ENCODE data around the gene ST8SIA4. TPM values are rescaled to one million over a fixed set of nuclear protein-coding genes. Genes with fewer than 3 reads are reported as not detected.

Gene ST8SIA4
- total RNA-seq, 2 donors from 2014 or later = 0.80 to 0.82 TPM

- Histone ChIP-seq H3K27ac (no peak overlapping the region), H3K4me3 (no peak overlapping the region), H3K9me3 (no peaks in the 10 kb centered on the region), H3K4me1 (replicated peaks) (no peaks in the 10 kb centered on the region), H3K36me3 (peaks cover 0 to 2% of the 10 kb centered on the region in 2 donors), H3K27me3 (replicated peaks; ENCODE audit: insufficient read depth) (no peaks in the 10 kb centered on the region)
- TF ChIP-seq POLR2A (IDR thresholded peaks at IDR 0.05) = no peak
- no peak for TF ChIP-seq CTCF (IDR thresholded peaks at IDR 0.05)
- TF ChIP-seq POLR2AphosphoS5 (IDR thresholded peaks at IDR 0.05) = no peak
- 75% methylated on average over 2 of the region's 2 CpGs for WGBS
- intact Hi-C loops (cut with DNase I) = no loop called here
- no peak for DNase-seq (ENCODE audit: low spot score)
Observed at GRCh38 chr5:100842080-100842479, 61.0 kb downstream of the ST8SIA4 start.

GRCh38 chr5:100841358-100842076 is 61.6 kb downstream of the ST8SIA4 start:
- Histone ChIP-seq H3K27ac (no peak overlapping the region), H3K27me3 (replicated peaks; ENCODE audit: insufficient read depth) (no peaks in the 10 kb centered on the region), H3K4me1 (replicated peaks) (no peaks in the 10 kb centered on the region), H3K9me3 (no peaks in the 10 kb centered on the region), H3K36me3 (peaks cover 0 to 2% of the 10 kb centered on the region in 2 donors), H3K4me3 (no peak overlapping the region)
- WGBS = 82% methylated on average over 4 of the region's 4 CpGs
- intact Hi-C loops (cut with DNase I) = no loop called here
- TF ChIP-seq CTCF (IDR thresholded peaks at IDR 0.05) = no peak
- DNase-seq (ENCODE audit: low spot score) = no peak

GRCh38 chr5:100840789-100841188 is 62.3 kb downstream of the ST8SIA4 start:
- TF ChIP-seq CTCF (IDR thresholded peaks at IDR 0.05) (no peak), POLR2A (IDR thresholded peaks at IDR 0.05) (no peak), POLR2AphosphoS5 (IDR thresholded peaks at IDR 0.05) (no peak)
- Histone ChIP-seq H3K36me3 (peaks cover 0 to 2% of the 10 kb centered on the region in 2 donors), H3K4me1 (replicated peaks) (no peaks in the 10 kb centered on the region), H3K9me3 (no peaks in the 10 kb centered on the region), H3K4me3 (no peak overlapping the region), H3K27ac (no peak overlapping the region), H3K27me3 (replicated peaks; ENCODE audit: insufficient read depth) (no peaks in the 10 kb centered on the region)
- 75% methylated on average over 1 of the region's 1 CpG for WGBS
- DNase-seq (ENCODE audit: low spot score) = no peak
- intact Hi-C loops (cut with DNase I) = no loop called here

- H3K27ac ChIP-seq = no peak overlapping the region
- no peaks in the 10 kb centered on the region for H3K27me3 ChIP-seq (replicated peaks; ENCODE audit: insufficient read depth)
- no peaks in the 10 kb centered on the region for H3K9me3 ChIP-seq
- H3K4me3 ChIP-seq = no peak overlapping the region
- H3K36me3 ChIP-seq = peaks cover 0 to 2% of the 10 kb centered on the region in 2 donors
- 69% methylated on average over 2 of the region's 2 CpGs for WGBS
- no peak for DNase-seq (ENCODE audit: low spot score)
- intact Hi-C loops (cut with DNase I) = no loop called here
- no peaks in the 10 kb centered on the region for H3K4me1 ChIP-seq (replicated peaks)
- TF ChIP-seq POLR2AphosphoS5 (IDR thresholded peaks at IDR 0.05) (no peak), POLR2A (IDR thresholded peaks at IDR 0.05) (no peak), CTCF (IDR thresholded peaks at IDR 0.05) (no peak)
Observed at GRCh38 chr5:100840370-100840769, 62.7 kb downstream of the ST8SIA4 start.

- H3K27me3 ChIP-seq (replicated peaks; ENCODE audit: insufficient read depth) = no peaks in the 10 kb centered on the region
- H3K4me3 ChIP-seq = no peak overlapping the region
- H3K27ac ChIP-seq = no peak overlapping the region
- H3K36me3 ChIP-seq = peaks cover 0 to 2% of the 10 kb centered on the region in 2 donors
- DNase-seq (ENCODE audit: low spot score) = no peak
- TF ChIP-seq POLR2AphosphoS5 (IDR thresholded peaks at IDR 0.05) = no peak
- TF ChIP-seq POLR2A (IDR thresholded peaks at IDR 0.05) = no peak
- no peak for TF ChIP-seq CTCF (IDR thresholded peaks at IDR 0.05)
- H3K9me3 ChIP-seq = no peaks in the 10 kb centered on the region
- intact Hi-C loops (cut with DNase I) = no loop called here
- 96% methylated on average over 2 of the region's 2 CpGs for WGBS
- H3K4me1 ChIP-seq (replicated peaks) = no peaks in the 10 kb centered on the region
Observed at GRCh38 chr5:100838048-100838473, 65.0 kb downstream of the ST8SIA4 start.
